Mesenchymal stem cell (in vitro differentiated cells and primary cell): Measurements from ENCODE around the gene FAM170A.

Source experiments
- DNase-seq: peaks from one replicate; pipeline ENCODE4 v3.0.0-alpha.2; 2013
- H2AFZ ChIP-seq: one replicate; pipeline ENCODE4 v1.6.1; 2013; ENCODE audit warnings: low read depth, mild to moderate bottlenecking, control low read depth, inconsistent platforms, low read length, moderate library complexity
- H2AK5ac ChIP-seq: 2 replicates; pipeline ENCODE4 v1.6.1; 2013; ENCODE audit warnings: low read length, moderate library complexity, mild to moderate bottlenecking, inconsistent platforms; ENCODE audit not compliant: severe bottlenecking
- H2BK120ac ChIP-seq: one replicate; pipeline ENCODE4 v1.6.1; 2013; ENCODE audit warnings: low read depth, mild to moderate bottlenecking, inconsistent platforms, low read length, moderate library complexity
- H2BK12ac ChIP-seq, 2 experiments: one replicate each; pipeline ENCODE4 v1.6.1; 2013; ENCODE audit warnings: inconsistent platforms in 2 of 2, low read length in 2 of 2, mild to moderate bottlenecking in 2 of 2, moderate library complexity in 2 of 2, control low read depth in 1 of 2
- H2BK15ac ChIP-seq: one replicate; pipeline ENCODE4 v1.6.1; 2013; ENCODE audit warnings: mild to moderate bottlenecking, low read depth, inconsistent platforms; ENCODE audit not compliant: poor library complexity, severe bottlenecking
- H2BK5ac ChIP-seq: 2 replicates; pipeline ENCODE4 v1.6.1; 2013; ENCODE audit warnings: low read depth, mild to moderate bottlenecking, low read length, control low read depth, inconsistent platforms; ENCODE audit not compliant: poor library complexity, severe bottlenecking
- H3K14ac ChIP-seq, 2 experiments: one replicate each; pipeline ENCODE4 v1.6.1; 2013; ENCODE audit warnings: inconsistent platforms in 2 of 2, low read length in 2 of 2, control low read depth in 1 of 2, mild to moderate bottlenecking in 1 of 2, moderate library complexity in 1 of 2
- H3K18ac ChIP-seq, 2 experiments: one replicate each; pipeline ENCODE4 v1.6.1; 2013; ENCODE audit warnings: inconsistent platforms in 2 of 2, low read length in 2 of 2, control low read depth in 1 of 2, low read depth in 1 of 2, mild to moderate bottlenecking in 1 of 2
- H3K23ac ChIP-seq, 2 experiments: one replicate each; pipeline ENCODE4 v1.6.1; 2013; ENCODE audit warnings: inconsistent platforms in 2 of 2, low read length in 2 of 2, mild to moderate bottlenecking in 2 of 2, moderate library complexity in 2 of 2, control low read depth in 1 of 2
- H3K27ac ChIP-seq: 2 replicates; pipeline ENCODE4 v1.5.1; 2013; ENCODE audit warnings: mild to moderate bottlenecking, moderate library complexity, low read length, control low read depth, inconsistent platforms; ENCODE audit not compliant: poor library complexity, severe bottlenecking
- H3K27me3 ChIP-seq, 2 experiments: 2 replicates each; pipeline versions ENCODE4 v1.6.1 to v1.7.0; 2013; ENCODE audit warnings: low read length in 2 of 2, mild to moderate bottlenecking in 2 of 2, moderate library complexity in 2 of 2, control low read depth in 1 of 2, inconsistent platforms in 1 of 2; ENCODE audit not compliant: control insufficient read depth in 1 of 2, insufficient read depth in 1 of 2
- H3K36me3 ChIP-seq, 2 experiments: 2 replicates each; pipeline versions ENCODE4 v1.6.1 to v1.7.0; 2013; ENCODE audit warnings: low read length in 2 of 2, control low read depth in 1 of 2, inconsistent platforms in 1 of 2, low read depth in 1 of 2, mild to moderate bottlenecking in 1 of 2; ENCODE audit not compliant: insufficient read depth in 2 of 2, control insufficient read depth in 1 of 2
- H3K4ac ChIP-seq, 2 experiments: one replicate each; pipeline ENCODE4 v1.6.1; 2013; ENCODE audit warnings: inconsistent platforms in 2 of 2, low read length in 2 of 2, mild to moderate bottlenecking in 2 of 2, moderate library complexity in 2 of 2, control low read depth in 1 of 2, low read depth in 1 of 2
- H3K4me1 ChIP-seq: 2 replicates; pipeline ENCODE4 v1.6.1; 2013; ENCODE audit warnings: low read depth, low read length, control low read depth; ENCODE audit not compliant: control insufficient read depth, insufficient read depth
- H3K4me2 ChIP-seq: 2 replicates; pipeline ENCODE4 v1.6.1; 2013; ENCODE audit warnings: low read length, mild to moderate bottlenecking, inconsistent platforms; ENCODE audit not compliant: poor library complexity, severe bottlenecking
- H3K4me3 ChIP-seq, 2 experiments: 2 replicates each; pipeline versions ENCODE4 v1.5.1 to v1.7.0; 2013; ENCODE audit warnings: low read length in 2 of 2, mild to moderate bottlenecking in 2 of 2, control low read depth in 1 of 2, low read depth in 1 of 2; ENCODE audit not compliant: insufficient read depth in 1 of 2
- H3K79me1 ChIP-seq: replicated peaks from 2 replicates; pipeline ENCODE4 v1.6.1; 2013; ENCODE audit warnings: mild to moderate bottlenecking, control low read depth, low read length, inconsistent platforms; ENCODE audit not compliant: poor library complexity, severe bottlenecking
- H3K9ac ChIP-seq: 2 replicates; pipeline ENCODE4 v1.7.0; 2013; ENCODE audit warnings: mild to moderate bottlenecking, low read length, moderate library complexity
- H3K9me3 ChIP-seq: 2 replicates; pipeline ENCODE4 v1.7.0; 2013; ENCODE audit warnings: mild to moderate bottlenecking, low read length; ENCODE audit not compliant: control insufficient read depth
- H4K8ac ChIP-seq: one replicate; pipeline ENCODE4 v1.6.1; 2013; ENCODE audit warnings: inconsistent platforms, mild to moderate bottlenecking, low read length, moderate library complexity
- H4K91ac ChIP-seq: one replicate; pipeline ENCODE4 v1.6.1; 2013; ENCODE audit warnings: mild to moderate bottlenecking, low read length, inconsistent platforms
- WGBS: methylation state at CpG from one replicate; pipeline ENCODE4 v1.1.7; 2013; ENCODE audit warnings: mixed read lengths; 5-methylcytosine and 5-hydroxymethylcytosine counted together

The FAM170A gene

GRCh38 chr5:119656023-119656422 is 26.7 kb downstream of the FAM170A start:
- Histone ChIP-seq H3K9me3 (no peaks in the 10 kb centered on the region), H4K8ac (no peak overlapping the region), H3K36me3 (no peaks in the 10 kb centered on the region), H3K9ac (no peak overlapping the region), H2AK5ac (no peak overlapping the region), H3K27ac (no peak overlapping the region), H3K23ac (no peak overlapping the region), H2BK5ac (no peak overlapping the region), H3K4ac (no peak overlapping the region), H4K91ac (no peak overlapping the region), H3K4me2 (no peak overlapping the region), H2BK120ac (no peak overlapping the region), H2BK12ac (no peak overlapping the region), H2BK15ac (no peak overlapping the region), H3K4me3 (no peak overlapping the region), H2AFZ (no peak overlapping the region), H3K14ac (no peak overlapping the region), H3K27me3 (no peaks in the 10 kb centered on the region), H3K18ac (no peak overlapping the region), H3K79me1 (no peaks in the 10 kb centered on the region), H3K4me1 (no peaks in the 10 kb centered on the region)
- DNase-seq, result no peak

- H4K91ac ChIP-seq, result no peak overlapping the region
- H2BK12ac ChIP-seq, result no peak overlapping the region
- H3K4me1 ChIP-seq, result no peaks in the 10 kb centered on the region
- H3K79me1 ChIP-seq, result no peaks in the 10 kb centered on the region
- no peak for DNase-seq
- no peak overlapping the region for H3K4me2 ChIP-seq
- H3K27ac ChIP-seq, result no peak overlapping the region
- no peak overlapping the region for H3K9ac ChIP-seq
- no peak overlapping the region for H4K8ac ChIP-seq
- H2AFZ ChIP-seq, result no peak overlapping the region
- H2BK15ac ChIP-seq, result no peak overlapping the region
- no peak overlapping the region for H3K4ac ChIP-seq
- H3K9me3 ChIP-seq, result peaks cover 5% of the 10 kb centered on the region
- no peak overlapping the region for H2BK120ac ChIP-seq
- no peaks in the 10 kb centered on the region for H3K27me3 ChIP-seq
- H2AK5ac ChIP-seq, result no peak overlapping the region
- no peaks in the 10 kb centered on the region for H3K36me3 ChIP-seq
- H3K18ac ChIP-seq, result no peak overlapping the region
- no peak overlapping the region for H3K23ac ChIP-seq
- no peak overlapping the region for H3K4me3 ChIP-seq
- no peak overlapping the region for H2BK5ac ChIP-seq
- H3K14ac ChIP-seq, result no peak overlapping the region
Observed at GRCh38 chr5:119666542-119666941, 37.2 kb downstream of the FAM170A start.

DNA sequence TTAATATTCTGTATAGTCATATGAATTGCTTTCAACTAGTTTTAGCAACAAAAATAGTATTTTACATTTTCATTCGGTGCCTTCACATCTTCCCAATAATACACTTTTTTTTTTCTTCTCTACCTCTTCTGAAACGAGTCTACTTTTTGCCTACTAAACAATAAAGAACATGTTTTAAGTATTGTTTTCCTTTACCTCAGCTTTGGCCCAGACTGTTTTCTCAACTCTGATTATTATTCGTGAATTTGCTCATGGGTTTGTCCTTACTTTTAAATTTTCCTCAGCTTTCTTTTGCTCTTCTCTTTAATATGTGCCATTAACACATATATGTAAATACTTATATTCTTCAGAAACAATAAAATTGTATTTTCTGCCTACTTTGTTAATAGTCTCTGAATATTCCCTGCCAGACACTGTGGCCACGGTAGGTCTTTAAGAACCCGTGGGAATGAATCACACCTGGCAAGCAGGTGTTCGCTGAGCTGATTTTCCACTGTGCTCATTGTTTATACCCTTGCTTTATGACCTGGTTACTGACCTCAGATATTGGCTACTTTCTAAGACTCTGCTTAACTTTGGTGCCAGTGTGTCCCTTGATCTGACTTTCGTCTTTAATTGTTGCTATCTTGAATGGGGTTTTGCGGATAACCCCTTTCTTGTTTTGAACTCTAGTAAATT is 49.1 kb downstream of the FAM170A start:
- no peak overlapping the region for H2BK5ac ChIP-seq
- no peak overlapping the region for H4K91ac ChIP-seq
- no peak overlapping the region for H3K27ac ChIP-seq
- no peak overlapping the region for H4K8ac ChIP-seq
- H2BK15ac ChIP-seq, result no peak overlapping the region
- no peak overlapping the region for H2AK5ac ChIP-seq
- no peak overlapping the region for H3K23ac ChIP-seq
- no peaks in the 10 kb centered on the region for H3K27me3 ChIP-seq
- peaks cover 8% of the 10 kb centered on the region for H3K9me3 ChIP-seq
- no peak for DNase-seq
- H2BK120ac ChIP-seq, result no peak overlapping the region
- no peak overlapping the region for H2BK12ac ChIP-seq
- H2AFZ ChIP-seq, result no peak overlapping the region
- no peak overlapping the region for H3K18ac ChIP-seq
- WGBS, result 93% methylated on average over 8 of the region's 8 CpGs
- no peak overlapping the region for H3K4me2 ChIP-seq
- H3K9ac ChIP-seq, result no peak overlapping the region
- no peak overlapping the region for H3K4ac ChIP-seq
- H3K4me1 ChIP-seq, result no peaks in the 10 kb centered on the region
- H3K79me1 ChIP-seq, result no peaks in the 10 kb centered on the region
- H3K14ac ChIP-seq, result no peak overlapping the region
- no peaks in the 10 kb centered on the region for H3K36me3 ChIP-seq
- H3K4me3 ChIP-seq, result no peak overlapping the region

DNA sequence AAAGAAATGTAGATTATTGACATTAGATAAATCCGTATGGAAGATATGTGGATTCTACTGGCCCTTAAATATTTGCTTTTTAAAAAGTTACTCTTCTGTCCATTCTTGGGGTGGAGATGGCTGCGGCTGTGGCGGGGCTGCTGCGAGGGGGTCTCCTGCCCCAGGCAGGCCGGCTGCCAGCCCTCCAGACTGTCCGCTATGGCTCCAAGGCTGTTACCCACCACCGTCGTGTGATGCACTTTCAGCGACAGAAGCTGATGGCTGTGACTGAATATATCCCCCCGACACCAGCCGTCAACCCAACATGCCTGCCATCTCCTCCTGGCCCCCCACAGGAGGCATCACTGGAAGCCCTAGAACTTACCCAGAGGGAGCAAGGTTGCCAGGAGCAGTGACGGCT is 50.7 kb downstream of the FAM170A start:
- Histone ChIP-seq H3K23ac (no peak overlapping the region), H2BK15ac (no peak overlapping the region), H3K9ac (no peak overlapping the region), H3K27me3 (no peaks in the 10 kb centered on the region), H2AFZ (no peak overlapping the region), H2BK5ac (no peak overlapping the region), H3K4me2 (no peak overlapping the region), H2BK12ac (no peak overlapping the region), H2BK120ac (no peak overlapping the region), H2AK5ac (no peak overlapping the region), H3K27ac (no peak overlapping the region), H3K4me3 (no peak overlapping the region), H3K18ac (no peak overlapping the region), H3K36me3 (no peaks in the 10 kb centered on the region), H3K4me1 (no peaks in the 10 kb centered on the region), H4K91ac (no peak overlapping the region), H3K9me3 (peaks cover 8% of the 10 kb centered on the region), H3K4ac (no peak overlapping the region), H4K8ac (no peak overlapping the region), H3K14ac (no peak overlapping the region), H3K79me1 (no peaks in the 10 kb centered on the region)
- WGBS, result 91% methylated on average over 12 of the region's 12 CpGs
- no peak for DNase-seq
